Liver (tissue), 9 donors: ENCODE results near the gene LDB3. TPM values are rescaled to one million over a fixed set of nuclear protein-coding genes. Genes with fewer than 3 reads are reported as not detected.

ENCODE experiments used
- DNase-seq: peaks from one replicate; pipeline ENCODE4 v3.0.0-alpha.2; 2017; ENCODE audit warnings: low spot score
- H3K27ac ChIP-seq, 2 donors: one replicate each; pipeline ENCODE4 v1.7.0; 2013; ENCODE audit warnings: inconsistent platforms in 2 of 2, low read length in 2 of 2, control low read depth in 1 of 2, low read depth in 1 of 2, mild to moderate bottlenecking in 1 of 2
- H3K27me3 ChIP-seq, 4 donors: one replicate each; pipeline versions ENCODE4 v1.6.1 to v1.7.0; 2013; ENCODE audit warnings: low read length in 3 of 4, inconsistent platforms in 1 of 4, mild to moderate bottlenecking in 1 of 4, moderate library complexity in 1 of 4; ENCODE audit not compliant: control insufficient read depth in 4 of 4, insufficient read depth in 4 of 4
- H3K36me3 ChIP-seq, 4 donors: one replicate each; pipeline versions ENCODE4 v1.6.1 to v1.7.0; 2013; ENCODE audit warnings: low read length in 3 of 4, mild to moderate bottlenecking in 3 of 4, low read depth in 1 of 4, moderate library complexity in 1 of 4; ENCODE audit not compliant: control insufficient read depth in 4 of 4, insufficient read depth in 3 of 4
- H3K4me1 ChIP-seq, 4 donors: one replicate each; pipeline versions ENCODE4 v1.6.1 to v1.7.0; 2013; ENCODE audit warnings: low read length in 3 of 4, mild to moderate bottlenecking in 3 of 4, moderate library complexity in 1 of 4; ENCODE audit not compliant: control insufficient read depth in 4 of 4, insufficient read depth in 4 of 4
- H3K4me3 ChIP-seq, 3 donors: one replicate each; pipeline versions ENCODE4 v1.6.1 to v1.7.0; 2013; ENCODE audit warnings: low read length in 3 of 3, control low read depth in 1 of 3, low read depth in 1 of 3, mild to moderate bottlenecking in 1 of 3
- H3K9ac ChIP-seq, 2 donors: one replicate each; pipeline ENCODE4 v1.7.0; 2013; ENCODE audit warnings: low read length in 2 of 2, mild to moderate bottlenecking in 2 of 2, moderate library complexity in 2 of 2, control low read depth in 1 of 2, low read depth in 1 of 2
- H3K9me3 ChIP-seq, 4 donors: one replicate each; pipeline versions ENCODE4 v1.6.1 to v1.7.0; 2013; ENCODE audit warnings: low read length in 3 of 4; ENCODE audit not compliant: control insufficient read depth in 4 of 4
- EGR1 ChIP-seq, 2 donors: IDR thresholded peaks; 2 replicates each; pipeline ENCODE4 v1.6.1; 2016 to 2018; ENCODE audit warnings: antibody characterized with exemption in 2 of 2, low read depth in 2 of 2
- FOXA1 ChIP-seq: IDR thresholded peaks from 2 replicates; pipeline ENCODE4 v1.6.1; 2016; ENCODE audit warnings: antibody characterized with exemption
- FOXA2 ChIP-seq: IDR thresholded peaks from 2 replicates; pipeline ENCODE4 v1.6.1; 2016; ENCODE audit warnings: antibody characterized with exemption
- GABPA ChIP-seq, 2 donors: IDR thresholded peaks in 1 of 2; conservative IDR thresholded peaks in 1 of 2; 2 replicates each; pipeline ENCODE4 v1.6.1; 2016; ENCODE audit warnings: antibody characterized with exemption in 2 of 2, mild to moderate bottlenecking in 1 of 2, moderate library complexity in 1 of 2
- HNF4A ChIP-seq, 2 donors: conservative IDR thresholded peaks; 2 replicates each; pipeline ENCODE4 v1.6.1; 2016; ENCODE audit warnings: antibody characterized with exemption in 2 of 2, mild to moderate bottlenecking in 2 of 2
- HNF4G ChIP-seq: IDR thresholded peaks from 2 replicates; pipeline ENCODE4 v1.6.1; 2016; ENCODE audit warnings: antibody characterized with exemption
- JUND ChIP-seq, 2 donors: IDR thresholded peaks; 2 replicates each; pipeline ENCODE4 v1.6.1; 2016; ENCODE audit warnings: antibody characterized with exemption in 2 of 2
- NR2F2 ChIP-seq: IDR thresholded peaks from 2 replicates; pipeline ENCODE4 v1.6.1; 2016; ENCODE audit warnings: antibody characterized with exemption
- RAD21 ChIP-seq, 2 donors: IDR thresholded peaks; 2 replicates each; pipeline ENCODE4 v1.6.1; 2016; ENCODE audit warnings: antibody characterized with exemption in 2 of 2, mild to moderate bottlenecking in 2 of 2
- RXRA ChIP-seq, 2 donors: IDR thresholded peaks; 2 replicates each; pipeline ENCODE4 v1.6.1; 2017 to 2018; ENCODE audit warnings: antibody characterized with exemption in 2 of 2, mild to moderate bottlenecking in 1 of 2
- SP1 ChIP-seq: IDR thresholded peaks from 2 replicates; pipeline ENCODE4 v1.6.1; 2018; ENCODE audit warnings: antibody characterized with exemption, mild to moderate bottlenecking
- TAF1 ChIP-seq: conservative IDR thresholded peaks from 2 replicates; pipeline ENCODE4 v1.6.1; 2016; ENCODE audit warnings: antibody characterized with exemption, mild to moderate bottlenecking
- YY1 ChIP-seq: IDR thresholded peaks from 2 replicates; pipeline ENCODE4 v1.6.1; 2016; ENCODE audit warnings: antibody characterized with exemption, mild to moderate bottlenecking
- WGBS: extraction: QIAGEN DNeasy Blood & Tissue Kit; methylation state at CpG from one replicate; pipeline ENCODE4 v1.1.7; 2013; 5-methylcytosine and 5-hydroxymethylcytosine counted together
- polyA plus RNA-seq, 2 donors: library from polyadenylated mRNA; stranded (reverse) in 1 of 2; unstranded in 1 of 2; fragments of 200-250 nt in 1 of 2; fragments of >200 nt in 1 of 2; fragmentation: Nextera tagmentation in 1 of 2; extraction: Ambion mirVana in 1 of 2; gene quantifications; one replicate each; pipeline versions ENCODE4 v1.2.1 to v1.2.3, GENCODE V29; 2013 to 2015
- total RNA-seq, 2 donors: library from RNA; depleted of rRNA; stranded (reverse); fragments of >200 nt; gene quantifications; one replicate each; pipeline ENCODE4 v1.2.3, GENCODE V29; 2014
- TF ChIP-seq, protein P1 (sequence below): IDR thresholded peaks from 2 replicates; pipeline ENCODE4 v1.6.1; 2016; ENCODE audit warnings: antibody characterized with exemption
- TF ChIP-seq, protein P2 (sequence below): IDR thresholded peaks from 2 replicates; pipeline ENCODE4 v1.6.1; 2016; ENCODE audit warnings: antibody characterized with exemption
- TF ChIP-seq, protein P3 (sequence below): IDR thresholded peaks from 2 replicates; pipeline ENCODE4 v1.6.1; 2016; ENCODE audit warnings: antibody characterized with exemption
- TF ChIP-seq, protein P4 (sequence below): IDR thresholded peaks from 2 replicates; pipeline ENCODE4 v1.6.1; 2016; ENCODE audit warnings: antibody characterized with exemption, mild to moderate bottlenecking
- TF ChIP-seq, protein P5 (sequence below): fragments of 150-350 bp; IDR thresholded peaks from 2 replicates; pipeline ENCODE4 v1.5.1; 2017; ENCODE audit warnings: improper control_type of control experiment, low read depth, low read length; ENCODE audit not compliant: missing input control
- donor health status: healthy.
- donor health status: healthy.
- donor health status: healthy.
- donor health status: healthy.
- donor health status: healthy.

Gene LDB3
- total and polyA plus RNA-seq, 4 donors = 0.09 to 0.42 (median 0.15) TPM; not detected in 1

DNA sequence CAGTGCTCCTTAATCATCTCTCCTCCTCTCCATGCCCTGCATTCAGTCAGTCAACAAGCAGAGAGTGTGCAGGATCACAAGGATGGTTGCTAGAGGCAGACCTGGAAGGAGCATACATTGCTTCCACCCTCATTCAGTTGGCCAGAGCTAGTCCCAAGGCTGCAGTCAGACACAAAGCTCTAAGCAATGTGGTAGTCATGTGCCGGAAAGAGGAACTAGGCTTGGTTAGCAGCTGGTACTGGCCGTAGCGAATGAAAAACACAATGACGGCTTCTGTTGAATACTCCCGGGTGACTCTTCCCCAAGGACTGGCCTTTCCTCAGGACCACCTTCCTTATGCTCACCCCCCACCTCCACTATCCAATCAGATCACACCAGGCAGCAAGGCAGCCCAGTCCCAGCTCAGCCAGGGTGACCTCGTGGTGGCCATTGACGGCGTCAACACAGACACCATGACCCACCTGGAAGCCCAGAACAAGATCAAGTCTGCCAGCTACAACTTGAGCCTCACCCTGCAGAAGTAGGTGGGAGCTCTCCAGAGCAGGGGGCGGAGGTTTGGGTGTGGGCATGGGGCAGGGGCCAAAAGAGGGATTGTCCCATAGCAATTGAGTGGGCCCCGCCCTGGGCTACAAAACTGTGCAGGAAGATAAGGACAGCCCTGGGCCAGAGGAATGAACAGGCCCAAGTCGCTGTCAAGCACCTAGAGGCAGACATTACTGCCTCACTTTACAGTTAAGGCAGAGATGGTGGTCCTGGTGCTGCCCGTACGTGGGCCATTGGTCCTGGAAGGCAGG, 10.9 kb downstream of the LDB3 start:
- TF ChIP-seq, protein P1, sequence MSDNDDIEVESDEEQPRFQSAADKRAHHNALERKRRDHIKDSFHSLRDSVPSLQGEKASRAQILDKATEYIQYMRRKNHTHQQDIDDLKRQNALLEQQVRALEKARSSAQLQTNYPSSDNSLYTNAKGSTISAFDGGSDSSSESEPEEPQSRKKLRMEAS = no peak
- TF ChIP-seq, protein P2, sequence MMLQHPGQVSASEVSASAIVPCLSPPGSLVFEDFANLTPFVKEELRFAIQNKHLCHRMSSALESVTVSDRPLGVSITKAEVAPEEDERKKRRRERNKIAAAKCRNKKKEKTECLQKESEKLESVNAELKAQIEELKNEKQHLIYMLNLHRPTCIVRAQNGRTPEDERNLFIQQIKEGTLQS = no peak
- no peak for TF ChIP-seq EGR1 (IDR thresholded peaks at IDR 0.05; ENCODE audit: low read depth in 2 of 2)
- TF ChIP-seq JUND (IDR thresholded peaks at IDR 0.05) = no peak
- H3K36me3 ChIP-seq = no peaks in the 10 kb centered on the region
- 87% methylated on average over 13 of the region's 13 CpGs for WGBS
- H3K9ac ChIP-seq = no peak overlapping the region
- H3K9me3 ChIP-seq = no peaks in the 10 kb centered on the region
- H3K4me1 ChIP-seq = peaks cover 0 to 3% (median 0%) of the 10 kb centered on the region in 4 donors
- no peak overlapping the region for H3K4me3 ChIP-seq
- H3K27ac ChIP-seq = no peak overlapping the region
- no peaks in the 10 kb centered on the region for H3K27me3 ChIP-seq
- DNase-seq = peak; percentile 78

DNA sequence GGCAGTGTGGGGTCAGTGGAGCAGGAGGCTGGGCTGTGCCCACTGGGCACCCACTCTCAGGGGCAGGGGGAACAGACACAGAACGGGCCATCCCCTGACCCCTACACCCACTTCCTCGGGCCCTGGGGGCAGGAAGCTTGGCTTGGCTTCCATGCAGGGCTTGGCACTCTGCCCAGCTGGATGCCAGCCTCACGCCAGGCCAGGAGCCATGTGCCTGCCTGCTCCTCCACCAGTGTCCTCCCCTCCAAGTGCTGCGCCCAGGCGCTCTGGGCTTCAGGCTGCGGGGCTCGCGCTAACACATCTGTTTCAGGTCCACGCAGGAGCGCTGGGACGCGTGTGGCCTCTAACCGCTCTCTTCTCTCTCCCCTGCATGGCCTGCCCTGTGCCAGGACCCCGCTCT, 12.7 kb downstream of the LDB3 start:
- no peak for DNase-seq
- Histone ChIP-seq H3K27me3 (no peaks in the 10 kb centered on the region), H3K4me3 (no peak overlapping the region), H3K9ac (no peak overlapping the region), H3K36me3 (no peaks in the 10 kb centered on the region), H3K4me1 (peaks cover 0 to 5% (median 0%) of the 10 kb centered on the region in 4 donors), H3K27ac (no peak overlapping the region), H3K9me3 (no peaks in the 10 kb centered on the region)
- TF ChIP-seq YY1 = no peak
- no peak for TF ChIP-seq HNF4G
- TF ChIP-seq TAF1 = no peak
- TF ChIP-seq GABPA (IDR thresholded peaks at IDR 0.05 in 1 of 2, conservative IDR thresholded peaks at IDR 0.05 in 1 of 2) = no peak
- TF ChIP-seq, protein P3, sequence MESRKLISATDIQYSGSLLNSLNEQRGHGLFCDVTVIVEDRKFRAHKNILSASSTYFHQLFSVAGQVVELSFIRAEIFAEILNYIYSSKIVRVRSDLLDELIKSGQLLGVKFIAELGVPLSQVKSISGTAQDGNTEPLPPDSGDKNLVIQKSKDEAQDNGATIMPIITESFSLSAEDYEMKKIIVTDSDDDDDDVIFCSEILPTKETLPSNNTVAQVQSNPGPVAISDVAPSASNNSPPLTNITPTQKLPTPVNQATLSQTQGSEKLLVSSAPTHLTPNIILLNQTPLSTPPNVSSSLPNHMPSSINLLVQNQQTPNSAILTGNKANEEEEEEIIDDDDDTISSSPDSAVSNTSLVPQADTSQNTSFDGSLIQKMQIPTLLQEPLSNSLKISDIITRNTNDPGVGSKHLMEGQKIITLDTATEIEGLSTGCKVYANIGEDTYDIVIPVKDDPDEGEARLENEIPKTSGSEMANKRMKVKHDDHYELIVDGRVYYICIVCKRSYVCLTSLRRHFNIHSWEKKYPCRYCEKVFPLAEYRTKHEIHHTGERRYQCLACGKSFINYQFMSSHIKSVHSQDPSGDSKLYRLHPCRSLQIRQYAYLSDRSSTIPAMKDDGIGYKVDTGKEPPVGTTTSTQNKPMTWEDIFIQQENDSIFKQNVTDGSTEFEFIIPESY = no peak
- TF ChIP-seq, protein P2 = no peak
- TF ChIP-seq, protein P4, sequence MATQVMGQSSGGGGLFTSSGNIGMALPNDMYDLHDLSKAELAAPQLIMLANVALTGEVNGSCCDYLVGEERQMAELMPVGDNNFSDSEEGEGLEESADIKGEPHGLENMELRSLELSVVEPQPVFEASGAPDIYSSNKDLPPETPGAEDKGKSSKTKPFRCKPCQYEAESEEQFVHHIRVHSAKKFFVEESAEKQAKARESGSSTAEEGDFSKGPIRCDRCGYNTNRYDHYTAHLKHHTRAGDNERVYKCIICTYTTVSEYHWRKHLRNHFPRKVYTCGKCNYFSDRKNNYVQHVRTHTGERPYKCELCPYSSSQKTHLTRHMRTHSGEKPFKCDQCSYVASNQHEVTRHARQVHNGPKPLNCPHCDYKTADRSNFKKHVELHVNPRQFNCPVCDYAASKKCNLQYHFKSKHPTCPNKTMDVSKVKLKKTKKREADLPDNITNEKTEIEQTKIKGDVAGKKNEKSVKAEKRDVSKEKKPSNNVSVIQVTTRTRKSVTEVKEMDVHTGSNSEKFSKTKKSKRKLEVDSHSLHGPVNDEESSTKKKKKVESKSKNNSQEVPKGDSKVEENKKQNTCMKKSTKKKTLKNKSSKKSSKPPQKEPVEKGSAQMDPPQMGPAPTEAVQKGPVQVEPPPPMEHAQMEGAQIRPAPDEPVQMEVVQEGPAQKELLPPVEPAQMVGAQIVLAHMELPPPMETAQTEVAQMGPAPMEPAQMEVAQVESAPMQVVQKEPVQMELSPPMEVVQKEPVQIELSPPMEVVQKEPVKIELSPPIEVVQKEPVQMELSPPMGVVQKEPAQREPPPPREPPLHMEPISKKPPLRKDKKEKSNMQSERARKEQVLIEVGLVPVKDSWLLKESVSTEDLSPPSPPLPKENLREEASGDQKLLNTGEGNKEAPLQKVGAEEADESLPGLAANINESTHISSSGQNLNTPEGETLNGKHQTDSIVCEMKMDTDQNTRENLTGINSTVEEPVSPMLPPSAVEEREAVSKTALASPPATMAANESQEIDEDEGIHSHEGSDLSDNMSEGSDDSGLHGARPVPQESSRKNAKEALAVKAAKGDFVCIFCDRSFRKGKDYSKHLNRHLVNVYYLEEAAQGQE = no peak
- no peak for TF ChIP-seq NR2F2
- TF ChIP-seq FOXA2 = no peak
- TF ChIP-seq SP1 = no peak
- TF ChIP-seq JUND (IDR thresholded peaks at IDR 0.05) = no peak
- TF ChIP-seq, protein P1 = no peak
- TF ChIP-seq FOXA1 = no peak
- TF ChIP-seq, protein P5, sequence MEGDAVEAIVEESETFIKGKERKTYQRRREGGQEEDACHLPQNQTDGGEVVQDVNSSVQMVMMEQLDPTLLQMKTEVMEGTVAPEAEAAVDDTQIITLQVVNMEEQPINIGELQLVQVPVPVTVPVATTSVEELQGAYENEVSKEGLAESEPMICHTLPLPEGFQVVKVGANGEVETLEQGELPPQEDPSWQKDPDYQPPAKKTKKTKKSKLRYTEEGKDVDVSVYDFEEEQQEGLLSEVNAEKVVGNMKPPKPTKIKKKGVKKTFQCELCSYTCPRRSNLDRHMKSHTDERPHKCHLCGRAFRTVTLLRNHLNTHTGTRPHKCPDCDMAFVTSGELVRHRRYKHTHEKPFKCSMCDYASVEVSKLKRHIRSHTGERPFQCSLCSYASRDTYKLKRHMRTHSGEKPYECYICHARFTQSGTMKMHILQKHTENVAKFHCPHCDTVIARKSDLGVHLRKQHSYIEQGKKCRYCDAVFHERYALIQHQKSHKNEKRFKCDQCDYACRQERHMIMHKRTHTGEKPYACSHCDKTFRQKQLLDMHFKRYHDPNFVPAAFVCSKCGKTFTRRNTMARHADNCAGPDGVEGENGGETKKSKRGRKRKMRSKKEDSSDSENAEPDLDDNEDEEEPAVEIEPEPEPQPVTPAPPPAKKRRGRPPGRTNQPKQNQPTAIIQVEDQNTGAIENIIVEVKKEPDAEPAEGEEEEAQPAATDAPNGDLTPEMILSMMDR = no peak
- no peak for TF ChIP-seq RAD21 (IDR thresholded peaks at IDR 0.05)
- no peak for TF ChIP-seq RXRA (IDR thresholded peaks at IDR 0.05)
- no peak for TF ChIP-seq HNF4A (conservative IDR thresholded peaks at IDR 0.05)
- no peak for TF ChIP-seq EGR1 (IDR thresholded peaks at IDR 0.05; ENCODE audit: low read depth in 2 of 2)
- WGBS = 78% methylated on average over 14 of the region's 14 CpGs
